CD4-positive, alpha-beta T cell treated with Interleukin-6 at 100 ng/mL for 8 hours (primary cell): ENCODE results near the gene RNF213.
"Not testable (repeated sequence)": the region's sequence is repeated elsewhere in the genome, so short reads cannot be mapped to it uniquely, and the experiment has no call there.

Source experiments
- DNase-seq: peaks from one replicate; pipeline ENCODE4 v3.0.0-alpha.2; 2020; ENCODE audit warnings: mixed read lengths, low spot score

The RNF213 gene

GRCh38 chr17:80252871-80253270 is 7.8 kb upstream of the RNF213 start:
- peak; percentile 85 for DNase-seq

- DNase-seq, result no peak
These were observed 6.8 kb upstream of the RNF213 start for GRCh38 chr17:80253631-80254395.

GRCh38 chr17:80254396-80255251 is 6.0 kb upstream of the RNF213 start:
- peak; percentile 81 for DNase-seq

GRCh38 chr17:80256034-80256350 is 4.7 kb upstream of the RNF213 start:
- DNase-seq, result no peak

- DNase-seq, result no peak
These were observed 2.9 kb upstream of the RNF213 start for GRCh38 chr17:80257716-80258213.

- DNase-seq, result not testable (repeated sequence)
These were observed 2.4 kb upstream of the RNF213 start for GRCh38 chr17:80258296-80258695.

- DNase-seq, result no peak
These were observed 1.1 kb upstream of the RNF213 start for GRCh38 chr17:80259457-80260068.

- DNase-seq, result peak; percentile 78
These were observed 550 bp upstream of the RNF213 start for GRCh38 chr17:80260069-80260535.

GRCh38 chr17:80261159-80261894 is 675 bp downstream of the RNF213 start:
- peak; percentile 86 for DNase-seq

GRCh38 chr17:80261895-80262279 is 1.2 kb downstream of the RNF213 start:
- DNase-seq, result no peak

- no peak for DNase-seq
These were observed 1.6 kb downstream of the RNF213 start for GRCh38 chr17:80262291-80262690.

- no peak for DNase-seq
These were observed 2.2 kb downstream of the RNF213 start for GRCh38 chr17:80262775-80263244.

GRCh38 chr17:80263253-80264204 is 2.9 kb downstream of the RNF213 start:
- DNase-seq, result peak; percentile 86

- DNase-seq, result peak; percentile 69
These were observed 3.8 kb downstream of the RNF213 start for GRCh38 chr17:80264205-80265075.

- peak; percentile 74 for DNase-seq
These were observed 4.8 kb downstream of the RNF213 start for GRCh38 chr17:80265205-80266068.

GRCh38 chr17:80267391-80267790 is 6.7 kb downstream of the RNF213 start:
- no peak for DNase-seq

GRCh38 chr17:80268427-80268826 is 7.8 kb downstream of the RNF213 start:
- DNase-seq, result no peak

GRCh38 chr17:80269405-80269807 is 8.8 kb downstream of the RNF213 start:
- DNase-seq, result no peak

GRCh38 chr17:80270104-80270503 is 9.5 kb downstream of the RNF213 start:
- DNase-seq, result no peak
